HG02840 (cell line): ENCODE measurements around the gene ENO2.
A peak's percentile ranks its signal among the peaks of the same experiment; 100 is the strongest.

Experiments
- ATAC-seq: cut with Tn5 transposase; IDR thresholded peaks from one replicate; pipeline ENCODE4 v1.9.1; 2021; ENCODE audit warnings: mild to moderate bottlenecking, moderate library complexity, moderate number of reproducible peaks; ENCODE audit not compliant: unreplicated experiment, low FRiP score

The ENO2 gene

DNA sequence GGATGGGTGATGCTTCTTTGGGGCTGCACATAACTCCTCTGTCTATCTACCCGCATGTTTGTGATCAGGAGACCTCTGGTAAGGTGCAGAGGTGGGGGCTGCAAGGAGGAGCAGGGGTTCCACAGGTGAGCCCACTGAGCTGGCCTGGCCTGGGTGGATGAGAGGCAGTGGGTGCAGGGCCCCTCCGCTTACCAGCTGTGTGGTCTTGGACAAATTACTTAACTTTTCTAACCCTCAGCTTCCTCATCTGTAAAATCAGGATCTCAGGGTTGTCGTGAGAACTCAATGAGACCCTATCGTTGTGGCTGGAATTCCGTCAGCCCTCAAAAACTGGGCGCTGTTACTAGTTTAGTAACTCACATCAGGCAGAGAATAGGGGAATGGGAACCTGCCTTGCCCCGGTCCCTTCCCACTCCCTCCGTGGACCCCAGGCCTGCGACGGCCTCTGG, 44.3 kb downstream of the ENO2 start:
- ATAC-seq: no peak

DNA sequence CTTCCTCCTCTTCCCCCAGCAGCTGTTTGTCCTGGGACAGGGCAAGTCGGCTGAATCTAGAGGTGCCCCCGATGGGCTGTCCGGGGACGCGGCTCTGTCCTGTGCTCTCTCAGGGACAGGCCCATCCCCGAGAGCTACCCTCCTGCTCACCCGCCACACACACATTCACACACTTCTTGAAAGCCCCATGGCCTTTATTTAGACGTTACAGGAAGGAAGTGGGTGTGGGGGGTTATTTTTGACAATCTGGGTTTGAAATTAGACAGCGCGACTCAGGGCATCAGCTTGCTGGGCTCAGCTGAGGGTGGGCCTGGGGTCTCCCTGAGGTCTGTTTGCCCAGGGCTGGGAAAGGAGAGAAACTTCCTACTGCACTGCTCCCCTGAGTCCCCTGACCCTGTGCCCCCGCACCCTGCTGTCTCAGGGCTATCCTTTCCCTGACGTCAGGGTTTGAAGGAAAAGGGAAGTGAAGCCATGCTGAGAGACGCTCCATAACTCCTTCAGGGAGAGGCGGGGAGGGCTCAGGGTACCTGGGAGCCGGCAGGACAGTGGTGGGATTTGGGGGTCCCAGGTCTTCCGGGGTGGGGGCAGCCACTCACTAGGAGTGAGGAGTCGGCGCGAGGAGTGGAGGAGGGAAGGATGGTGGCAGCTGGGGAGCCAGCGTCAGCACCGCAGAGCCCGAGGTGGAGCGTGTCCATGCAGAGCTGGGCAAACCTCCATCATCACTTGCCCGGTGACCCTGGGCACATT, 44.9 kb downstream of the ENO2 start:
- ATAC-seq: peak; percentile 56

DNA sequence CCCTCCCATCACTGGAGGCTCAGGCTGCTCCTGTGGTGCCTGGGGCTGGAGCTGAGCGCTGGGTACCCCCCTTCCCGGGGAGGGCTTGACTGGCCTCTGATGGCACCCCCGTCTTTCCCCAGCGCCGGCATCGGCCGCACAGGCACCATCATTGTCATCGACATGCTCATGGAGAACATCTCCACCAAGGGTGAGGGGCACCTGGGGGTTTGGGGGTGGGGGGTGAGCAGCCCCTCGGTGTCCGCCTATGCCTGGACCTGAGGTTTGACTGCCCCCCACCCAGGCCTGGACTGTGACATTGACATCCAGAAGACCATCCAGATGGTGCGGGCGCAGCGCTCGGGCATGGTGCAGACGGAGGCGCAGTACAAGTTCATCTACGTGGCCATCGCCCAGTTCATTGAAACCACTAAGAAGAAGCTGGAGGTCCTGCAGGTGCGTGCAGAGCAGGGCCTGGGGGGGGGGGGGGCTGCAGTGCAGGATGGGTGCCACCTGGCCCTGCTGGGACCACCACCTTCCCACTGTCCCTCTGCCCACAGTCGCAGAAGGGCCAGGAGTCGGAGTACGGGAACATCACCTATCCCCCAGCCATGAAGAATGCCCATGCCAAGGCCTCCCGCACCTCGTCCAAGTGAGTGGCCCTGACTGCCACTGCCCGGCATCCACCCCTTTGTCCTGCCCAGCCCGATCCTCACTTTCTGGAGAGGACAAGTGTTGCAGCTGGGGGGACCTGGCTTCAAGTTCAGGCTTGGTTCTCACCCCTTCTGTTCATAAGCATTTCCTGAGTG, 45.6 kb downstream of the ENO2 start:
- no peak for ATAC-seq

DNA sequence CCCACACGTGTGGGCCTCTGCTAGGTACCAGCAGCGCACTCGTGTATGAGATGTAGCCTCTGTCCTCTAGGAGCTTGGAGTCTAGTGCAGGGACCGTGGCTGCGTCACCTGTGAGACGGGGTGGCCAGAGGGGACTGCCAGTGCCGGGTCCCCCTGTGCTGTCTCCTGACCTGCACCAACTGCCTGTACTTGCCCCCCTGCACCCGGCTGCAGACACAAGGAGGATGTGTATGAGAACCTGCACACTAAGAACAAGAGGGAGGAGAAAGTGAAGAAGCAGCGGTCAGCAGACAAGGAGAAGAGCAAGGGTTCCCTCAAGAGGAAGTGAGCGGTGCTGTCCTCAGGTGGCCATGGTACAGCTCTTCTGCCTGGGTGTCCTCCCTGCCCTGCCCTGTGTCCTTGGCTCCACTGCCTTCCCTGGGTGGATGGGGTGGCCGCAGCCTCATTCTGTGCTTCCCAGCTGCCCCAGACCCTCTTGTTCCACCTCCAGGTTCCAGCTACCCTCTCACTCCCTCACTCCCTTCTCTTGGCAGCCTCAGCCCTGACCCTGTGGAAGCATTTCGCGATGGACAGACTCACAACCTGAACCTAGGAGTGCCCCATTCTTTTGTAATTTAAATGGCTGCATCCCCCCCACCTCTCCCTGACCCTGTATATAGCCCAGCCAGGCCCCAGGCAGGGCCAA, 46.4 kb downstream of the ENO2 start:
- ATAC-seq: no peak

DNA sequence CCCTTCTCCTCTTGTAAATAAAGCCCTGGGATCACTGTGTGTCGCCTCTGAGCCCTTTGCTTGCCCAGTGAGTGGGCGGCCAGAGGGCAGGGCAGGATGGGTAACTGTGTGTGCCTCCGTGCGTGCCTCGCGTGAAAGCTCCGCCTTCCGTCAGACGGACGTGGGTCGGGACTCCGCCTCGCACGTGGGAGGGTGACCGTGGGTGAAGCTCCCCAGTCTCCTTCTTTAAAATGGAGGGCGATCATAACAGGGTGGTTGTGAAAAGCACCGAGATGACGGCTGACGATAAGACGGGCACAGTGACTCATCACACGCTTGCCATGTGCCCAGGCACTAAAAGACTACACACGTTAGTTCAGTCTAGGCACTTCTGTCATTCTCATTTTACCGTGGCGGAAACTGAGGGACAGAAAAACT, 46.9 kb downstream of the ENO2 start:
- no peak for ATAC-seq

DNA sequence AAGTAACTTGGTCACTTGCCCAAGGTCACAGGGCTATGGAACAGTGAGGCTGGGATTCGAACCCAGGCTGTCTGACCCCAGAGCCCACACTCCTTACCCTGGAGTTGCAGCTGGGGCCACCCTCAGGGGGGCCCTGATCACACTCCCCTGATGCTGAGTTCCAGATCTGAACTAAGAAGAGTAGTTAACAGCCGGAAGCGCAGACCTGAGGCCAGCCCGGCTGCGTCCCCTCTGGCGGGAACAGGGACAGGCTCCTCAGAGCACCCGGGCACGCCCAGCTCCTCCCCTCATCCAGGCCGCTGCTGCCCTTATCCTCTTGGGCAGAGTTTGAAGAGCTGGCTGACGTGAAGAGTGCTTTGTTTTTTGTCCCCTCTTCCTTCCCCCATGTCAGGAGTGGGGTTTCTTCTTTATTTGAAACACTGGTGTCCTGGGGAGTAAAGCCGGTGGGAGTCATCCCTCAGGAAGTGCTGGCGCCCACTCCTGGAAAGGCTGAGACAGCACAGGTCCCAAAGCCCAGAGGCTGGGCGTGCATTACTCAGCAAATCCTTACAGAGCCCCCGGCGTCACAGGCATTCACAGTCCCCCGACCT, 47.4 kb downstream of the ENO2 start:
- no peak for ATAC-seq

DNA sequence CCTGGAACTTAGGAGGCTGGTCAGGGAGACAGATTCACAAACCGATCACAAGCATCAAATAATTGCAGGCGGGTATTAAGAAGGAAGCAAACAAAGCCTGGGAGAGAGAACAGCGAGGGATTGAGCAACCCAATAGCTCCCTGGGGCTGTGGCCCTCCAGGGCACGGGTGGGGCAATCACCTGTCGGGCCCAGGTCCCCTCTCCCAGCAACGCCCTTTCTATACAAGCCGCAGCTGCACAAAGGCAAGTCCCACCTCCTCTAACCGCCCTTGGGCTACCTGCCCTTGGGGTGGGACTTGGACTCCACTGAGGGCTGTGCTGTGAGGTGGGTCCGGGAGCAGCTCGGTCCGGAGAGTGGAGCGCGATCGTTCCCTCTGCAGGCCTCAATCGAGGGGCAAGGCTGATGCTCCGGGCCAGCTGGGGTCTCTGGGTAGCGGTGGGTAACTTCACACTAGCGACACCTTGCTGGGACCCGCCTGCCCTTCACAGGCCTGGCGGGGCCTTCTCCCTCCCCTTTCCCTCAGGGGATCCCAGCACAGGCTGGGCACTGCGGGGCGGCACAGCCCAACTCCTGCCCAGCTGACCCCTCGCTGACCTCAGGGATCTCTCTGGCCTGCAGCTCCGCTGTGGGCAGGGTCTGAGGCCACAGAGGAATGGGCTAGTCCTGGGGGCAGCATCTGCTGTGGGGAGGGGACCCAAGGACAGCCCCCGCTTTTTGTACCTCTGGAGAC, 48.1 kb downstream of the ENO2 start:
- no peak for ATAC-seq

DNA sequence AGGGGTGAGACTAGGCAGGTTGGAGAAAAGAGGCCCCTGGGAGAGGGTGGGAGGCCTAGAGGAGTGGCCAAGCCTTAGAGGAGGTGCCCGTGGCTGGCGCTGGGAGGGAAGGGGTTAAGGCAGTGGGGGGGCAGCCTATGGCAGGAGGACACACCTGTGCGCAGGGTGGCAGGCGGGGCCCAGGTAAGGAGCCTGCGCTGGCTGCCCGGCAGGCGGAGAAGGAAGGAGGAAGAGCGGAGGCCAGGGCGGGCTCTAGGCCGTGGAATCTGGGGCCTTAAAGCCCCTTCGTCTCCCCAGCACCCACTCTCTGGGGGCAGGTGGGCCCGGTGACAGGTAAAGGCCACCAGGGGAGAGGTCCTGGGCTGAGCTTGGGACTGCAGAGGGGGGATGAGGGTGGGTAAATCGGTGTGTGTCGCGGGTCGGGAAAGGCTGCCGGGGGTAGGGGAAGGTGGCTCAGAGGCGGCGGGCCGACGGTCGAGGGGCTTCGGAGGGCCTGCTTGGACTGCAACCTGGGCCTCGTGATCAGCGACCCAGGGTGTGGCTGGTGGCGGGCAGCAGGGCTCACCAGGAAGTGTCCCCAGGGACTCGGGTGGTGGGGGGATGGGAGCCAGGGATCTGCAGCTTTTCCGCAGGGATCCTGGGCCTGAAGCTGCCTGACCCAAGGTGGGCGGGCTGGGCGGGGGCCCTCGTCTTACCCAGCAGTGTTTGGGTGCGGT, 48.8 kb downstream of the ENO2 start:
- no peak for ATAC-seq

DNA sequence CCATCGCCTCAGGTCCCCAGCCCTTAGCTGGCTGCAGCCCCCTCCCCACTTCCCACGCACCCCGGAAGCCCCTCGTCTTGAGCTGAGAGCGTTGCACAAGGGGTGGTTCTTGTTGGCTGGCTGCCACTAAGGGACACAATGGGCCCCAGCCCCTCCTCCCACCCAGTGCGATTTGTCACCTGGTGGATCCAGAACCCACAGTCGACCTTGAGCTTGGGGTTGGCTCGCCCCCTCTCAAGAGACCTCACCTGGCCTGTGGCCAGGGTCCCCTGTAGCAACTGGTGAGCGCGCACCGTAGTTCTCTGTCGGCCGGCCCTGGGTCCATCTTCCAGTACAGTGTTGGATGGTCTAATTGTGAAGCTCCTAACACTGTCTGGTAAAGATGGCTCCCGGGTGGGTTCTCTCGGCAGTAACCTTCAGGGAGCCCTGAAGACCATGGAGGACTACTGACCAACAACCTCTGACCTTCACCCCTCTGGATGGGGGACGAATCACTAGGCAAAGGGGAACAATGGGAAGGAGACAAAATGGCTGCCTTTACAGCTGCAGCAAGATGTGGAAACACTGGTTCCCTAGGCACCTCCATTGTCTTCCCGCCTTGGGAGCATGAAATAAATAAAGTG, 49.5 kb downstream of the ENO2 start:
- no peak for ATAC-seq

DNA sequence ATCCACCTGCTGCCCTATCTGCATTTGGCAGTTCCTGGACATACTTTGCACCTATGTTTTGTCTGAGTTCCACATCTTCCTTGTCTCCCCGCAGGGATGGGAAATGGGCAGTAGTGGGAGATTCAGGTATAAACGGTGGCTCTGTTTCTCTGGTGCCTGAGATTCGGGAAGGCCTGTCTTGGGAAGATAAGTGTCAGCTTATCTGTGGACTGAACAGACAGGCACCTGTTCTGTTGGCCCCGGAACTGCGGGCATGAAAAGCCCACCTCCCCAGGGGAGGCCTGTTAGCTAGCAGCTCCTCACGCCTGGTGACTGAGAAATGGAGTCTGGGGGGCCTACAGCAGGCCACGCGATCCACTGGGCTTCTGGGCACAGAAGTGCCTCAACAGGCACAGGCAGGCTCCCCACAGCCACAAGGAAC, 50.2 kb downstream of the ENO2 start:
- no peak for ATAC-seq

DNA sequence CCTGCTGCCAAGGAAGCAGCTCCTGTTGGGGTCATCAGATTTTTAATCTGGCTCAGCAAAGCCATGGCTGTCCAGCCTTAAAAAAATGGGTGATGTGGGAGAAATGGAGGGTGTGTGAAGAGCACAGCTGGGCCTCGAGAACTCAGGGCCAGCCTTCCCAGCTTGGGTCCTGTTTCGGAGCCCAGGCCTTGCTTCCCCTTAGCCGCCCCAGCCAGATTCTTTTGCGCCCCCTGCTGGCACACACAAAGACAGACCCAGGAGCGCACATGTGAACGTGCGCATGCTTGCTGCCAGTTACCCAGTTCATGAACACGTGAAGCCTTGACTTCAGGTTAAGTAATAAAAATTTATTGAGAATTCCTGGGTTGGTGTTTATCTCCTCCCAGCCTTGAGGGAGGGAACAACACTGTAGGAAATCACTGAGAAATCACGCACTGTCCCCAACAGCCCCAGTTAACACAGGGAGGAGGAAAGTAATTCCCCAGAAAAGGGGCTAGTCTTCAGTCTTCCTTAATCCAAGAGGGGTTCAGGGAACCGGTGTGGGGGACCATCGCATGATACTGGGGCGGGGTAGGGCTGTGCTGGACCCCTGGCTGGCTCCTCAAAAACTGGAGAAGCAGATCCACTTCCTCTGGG, 50.8 kb downstream of the ENO2 start:
- ATAC-seq: no peak

DNA sequence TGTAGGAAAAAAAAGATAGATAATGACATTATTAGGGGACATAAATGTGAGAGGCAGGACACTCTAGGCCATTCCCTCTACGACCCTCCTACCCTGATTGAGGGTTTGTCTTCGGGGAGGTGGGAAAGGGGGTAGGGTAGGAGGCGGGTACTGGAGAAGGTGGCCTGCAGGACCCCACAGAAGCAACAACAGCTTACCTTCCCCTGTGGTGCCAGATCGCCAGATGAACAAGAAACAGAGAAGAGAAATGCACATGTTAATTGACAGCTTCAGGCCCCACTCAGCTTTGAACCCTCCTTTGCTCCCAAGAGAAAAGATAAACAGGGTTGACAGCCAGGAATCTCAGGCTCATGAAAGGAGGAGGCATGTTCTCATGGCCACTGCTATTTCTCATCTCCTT, 51.3 kb downstream of the ENO2 start:
- ATAC-seq: no peak

DNA sequence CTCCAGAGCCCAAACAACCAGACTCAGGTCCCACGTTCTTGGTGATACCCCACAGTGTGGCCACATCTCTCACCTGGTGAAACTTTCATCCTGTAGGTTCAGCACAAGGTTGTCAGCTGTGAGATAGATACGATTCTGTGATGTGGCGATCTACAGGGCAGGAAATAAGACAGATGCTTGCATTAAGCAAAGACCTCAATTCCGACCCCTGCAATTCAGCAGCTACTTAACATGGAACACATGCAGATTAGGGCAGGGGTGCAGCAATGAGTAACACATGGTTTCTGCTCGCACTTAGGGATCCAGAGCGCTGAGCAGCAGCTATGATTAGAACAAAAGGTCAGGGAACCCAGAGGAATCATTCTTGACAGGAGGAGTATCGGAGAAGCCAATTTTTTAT, 52.0 kb downstream of the ENO2 start:
- ATAC-seq: no peak

DNA sequence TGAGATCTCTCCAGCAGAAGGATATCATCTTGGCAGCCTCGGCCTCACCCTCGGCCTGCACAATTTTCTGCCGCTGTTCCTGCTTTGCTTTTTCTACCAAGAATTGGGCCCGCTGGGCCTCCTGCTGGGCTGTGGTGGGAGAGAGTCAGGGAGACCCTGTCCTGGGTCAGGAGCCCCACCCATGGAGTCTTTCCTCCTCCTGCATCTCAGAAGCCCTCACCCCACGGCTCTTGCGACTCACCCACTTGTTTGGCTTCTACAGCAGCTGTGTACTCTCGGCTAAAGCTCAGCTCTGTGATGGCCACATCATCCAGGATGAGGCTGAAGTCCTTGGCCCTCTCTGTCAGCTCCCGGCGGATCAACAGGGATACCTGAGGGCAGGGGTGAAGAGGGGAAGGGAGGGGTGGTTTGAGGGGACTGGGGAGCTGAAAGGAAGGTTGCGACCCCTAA, 53.3 kb downstream of the ENO2 start:
- ATAC-seq: no peak

DNA sequence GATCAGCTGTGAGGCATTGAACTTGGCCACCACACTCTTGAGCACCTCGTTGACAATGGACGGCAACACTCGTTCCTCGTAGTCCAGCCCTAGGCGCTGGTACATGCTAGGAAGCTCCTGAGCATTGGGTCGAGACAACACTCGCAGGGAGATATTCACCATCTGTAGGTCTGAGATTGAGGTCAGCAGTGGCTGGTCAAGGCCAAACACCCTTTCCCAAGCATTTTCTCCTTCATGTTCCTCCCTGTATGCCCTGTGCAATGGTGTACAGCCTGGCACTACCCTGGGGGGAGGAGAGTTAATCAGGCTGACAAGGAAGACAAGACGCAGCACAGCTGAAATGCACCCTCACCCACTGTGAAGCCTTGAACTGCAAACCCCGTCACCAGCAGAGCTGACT, 54.0 kb downstream of the ENO2 start:
- no peak for ATAC-seq

DNA sequence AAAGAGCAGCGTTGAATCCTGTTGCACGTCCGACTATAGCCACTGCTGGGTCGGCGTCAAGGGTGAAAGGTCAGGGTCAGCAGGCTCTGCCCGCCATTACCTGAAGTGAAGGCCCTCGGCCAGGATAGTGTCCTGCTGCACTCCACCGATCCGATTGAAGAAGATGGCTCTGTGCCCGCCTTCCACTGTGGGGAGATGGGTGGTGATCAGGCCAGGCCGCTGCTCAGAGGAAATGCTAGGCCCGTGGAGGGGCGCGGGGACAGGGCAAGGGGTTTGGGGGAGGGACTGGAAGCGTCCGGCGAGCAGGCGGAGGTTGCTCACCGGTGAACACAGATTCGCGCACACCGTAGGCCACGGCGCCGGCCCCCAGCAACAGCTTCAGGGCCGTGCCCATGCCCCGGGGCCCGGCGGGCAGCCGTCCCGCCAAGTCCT, 55.7 kb downstream of the ENO2 start:
- ATAC-seq: peak; percentile 33
